ENCODE results near the gene YLPM1. TPM values are rescaled to one million over a fixed set of nuclear protein-coding genes. Genes with fewer than 3 reads are reported as not detected.

Gene YLPM1
- total and polyA plus RNA-seq, 8 donors = 11.9 to 114 (median 42.9) TPM

DNA sequence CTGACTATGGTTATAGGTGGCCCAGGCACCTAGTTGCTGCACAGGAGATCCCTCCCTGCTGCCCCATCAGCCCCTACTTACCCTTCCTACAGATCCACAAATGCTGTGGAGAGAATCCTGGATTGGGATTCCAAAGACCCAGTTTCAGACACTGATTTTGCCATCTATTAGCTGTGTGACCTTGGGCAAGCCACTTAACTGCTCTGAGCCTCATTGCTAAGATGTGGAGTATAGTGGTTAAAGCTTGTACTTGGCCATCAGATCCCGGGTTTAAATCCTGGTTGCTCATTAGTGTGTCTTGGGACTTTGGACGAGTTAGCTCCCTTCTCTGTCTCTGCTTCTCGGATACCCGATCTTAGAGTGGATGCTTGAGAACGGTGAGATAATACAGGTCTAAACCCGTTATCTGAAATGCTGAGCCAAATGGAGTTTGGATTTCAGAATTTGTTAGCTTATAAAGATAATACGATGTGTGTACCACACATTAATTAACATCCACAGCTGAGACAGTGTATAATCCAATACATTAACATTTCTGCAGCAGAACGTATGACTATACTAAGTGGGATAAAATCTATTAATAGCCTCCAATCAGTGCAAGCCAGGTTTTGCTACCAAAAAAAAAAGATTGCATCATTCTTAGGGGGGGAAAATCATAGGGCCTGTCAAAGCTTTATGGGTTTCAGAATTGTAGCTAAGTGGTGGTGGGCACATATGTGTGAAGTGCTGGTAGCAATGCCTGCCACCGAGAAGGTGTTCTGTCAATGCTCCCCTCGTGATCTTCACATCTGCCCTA lies 96.8 kb downstream of the YLPM1 start:
- no peak for DNase-seq
- TF ChIP-seq POLR2A (IDR thresholded peaks at IDR 0.05) (no peak), EP300 (IDR thresholded peaks at IDR 0.05) (no peak), POLR2AphosphoS5 (IDR thresholded peaks at IDR 0.05) (no peak)
- TF ChIP-seq, protein P1, sequence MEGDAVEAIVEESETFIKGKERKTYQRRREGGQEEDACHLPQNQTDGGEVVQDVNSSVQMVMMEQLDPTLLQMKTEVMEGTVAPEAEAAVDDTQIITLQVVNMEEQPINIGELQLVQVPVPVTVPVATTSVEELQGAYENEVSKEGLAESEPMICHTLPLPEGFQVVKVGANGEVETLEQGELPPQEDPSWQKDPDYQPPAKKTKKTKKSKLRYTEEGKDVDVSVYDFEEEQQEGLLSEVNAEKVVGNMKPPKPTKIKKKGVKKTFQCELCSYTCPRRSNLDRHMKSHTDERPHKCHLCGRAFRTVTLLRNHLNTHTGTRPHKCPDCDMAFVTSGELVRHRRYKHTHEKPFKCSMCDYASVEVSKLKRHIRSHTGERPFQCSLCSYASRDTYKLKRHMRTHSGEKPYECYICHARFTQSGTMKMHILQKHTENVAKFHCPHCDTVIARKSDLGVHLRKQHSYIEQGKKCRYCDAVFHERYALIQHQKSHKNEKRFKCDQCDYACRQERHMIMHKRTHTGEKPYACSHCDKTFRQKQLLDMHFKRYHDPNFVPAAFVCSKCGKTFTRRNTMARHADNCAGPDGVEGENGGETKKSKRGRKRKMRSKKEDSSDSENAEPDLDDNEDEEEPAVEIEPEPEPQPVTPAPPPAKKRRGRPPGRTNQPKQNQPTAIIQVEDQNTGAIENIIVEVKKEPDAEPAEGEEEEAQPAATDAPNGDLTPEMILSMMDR (IDR thresholded peaks at IDR 0.05) = no peak
- WGBS, 5 donors = 52 to 63% (median 57%) methylated on average over 10 of the region's 10 CpGs

DNA sequence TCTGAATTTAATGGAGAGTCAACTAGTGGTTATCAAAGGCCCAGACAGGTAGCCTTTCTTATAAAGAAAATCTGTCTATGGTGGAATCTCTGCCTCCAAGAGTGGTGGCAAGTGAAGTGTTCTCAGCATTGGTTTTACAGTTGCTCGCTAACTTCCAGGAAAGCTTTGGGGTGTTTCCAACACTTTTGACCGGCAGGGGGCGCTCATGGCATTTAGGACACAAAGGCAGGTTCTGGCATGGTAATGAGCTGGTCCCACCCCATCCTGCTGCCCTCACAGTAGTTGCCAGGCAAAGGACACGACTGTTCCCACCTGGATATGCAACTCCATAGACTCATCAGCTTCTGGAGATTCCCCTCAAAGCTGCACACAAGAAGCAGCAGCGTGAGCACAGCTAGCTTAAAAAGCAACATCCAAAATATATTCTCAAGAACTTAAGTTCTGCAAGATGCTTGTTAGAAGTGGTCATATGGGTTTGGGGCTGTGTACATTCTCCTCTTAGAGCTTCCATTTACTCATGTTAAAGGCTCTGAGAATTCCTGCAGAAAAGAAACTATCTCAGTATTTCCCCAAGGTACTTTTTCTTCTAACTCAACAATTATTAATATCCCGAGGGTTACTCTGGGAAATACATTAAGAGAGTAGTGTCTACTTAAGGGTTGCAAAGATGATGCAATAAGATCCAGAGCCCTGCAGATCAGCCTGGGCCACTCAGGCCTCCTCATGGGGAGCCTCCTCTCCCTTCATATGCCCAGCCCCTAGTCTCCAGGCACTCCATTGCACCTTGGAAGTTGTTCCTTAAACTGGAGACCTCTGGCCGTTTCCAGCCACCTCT lies 98.0 kb downstream of the YLPM1 start:
- Histone ChIP-seq H3K4me3 (no peak overlapping the region), H3K4me1 (peaks cover 0 to 12% (median 7%) of the 10 kb centered on the region in 4 donors), H3K9me3 (no peaks in the 10 kb centered on the region), H3K36me3 (no peaks in the 10 kb centered on the region), H3K27ac (no peak overlapping the region), H3K27me3 (peaks cover 0 to 7% (median 0%) of the 10 kb centered on the region in 3 donors)
- intact Hi-C loops (cut with DNase I; ENCODE audit: low total_unique reads) = loop anchor here (5.0 kb wide), 1 partner anchor 46 kb away; no protein-coding TSS in a partner anchor
- DNase-seq = peak; percentile 94 to 95
- WGBS, 5 donors = 26 to 31% (median 28%) methylated on average over 7 of the region's 7 CpGs
- TF ChIP-seq, protein P1 (IDR thresholded peaks at IDR 0.05) = peak in 6 of 7 experiments; percentile 48 to 90 (median 77)
- no peak for TF ChIP-seq EP300 (IDR thresholded peaks at IDR 0.05)
- peak in 1 of 3 donors; percentile 71 for TF ChIP-seq POLR2AphosphoS5 (IDR thresholded peaks at IDR 0.05)
- no peak for TF ChIP-seq POLR2A (IDR thresholded peaks at IDR 0.05)

More for the DNA sequence above, 96.8 kb downstream of the YLPM1 start:
- Histone ChIP-seq H3K4me3 (no peak overlapping the region), H3K27me3 (peaks cover 0 to 7% (median 0%) of the 10 kb centered on the region in 3 donors), H3K4me1 (peaks cover 0 to 16% (median 9%) of the 10 kb centered on the region in 4 donors), H3K36me3 (no peaks in the 10 kb centered on the region), H3K9me3 (no peaks in the 10 kb centered on the region), H3K27ac (no peak overlapping the region)
- intact Hi-C loops (cut with DNase I; ENCODE audit: low total_unique reads) = loop anchor here (5.0 kb wide), 1 partner anchor 47 kb away; no protein-coding TSS in a partner anchor

DNA sequence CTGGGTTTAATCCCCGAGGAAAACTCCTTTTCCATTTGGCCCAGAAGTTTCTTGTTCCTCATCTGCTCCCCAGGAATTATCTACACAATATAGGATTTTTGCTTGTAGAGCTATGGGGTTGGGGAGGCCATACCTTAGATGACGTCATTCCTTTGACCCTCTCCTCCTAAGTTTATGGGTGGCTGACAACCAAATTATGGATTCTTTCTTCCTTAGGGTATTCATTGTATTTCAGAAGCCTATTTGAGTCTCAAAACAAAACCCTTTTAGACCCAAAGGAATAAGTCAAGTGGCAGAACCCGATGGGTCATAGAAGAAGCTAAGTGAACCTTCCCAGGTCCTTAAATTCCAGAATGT lies 98.6 kb downstream of the YLPM1 start:
- H3K4me3 ChIP-seq = no peak overlapping the region
- H3K9me3 ChIP-seq = no peaks in the 10 kb centered on the region
- TF ChIP-seq, protein P1 (IDR thresholded peaks at IDR 0.05) = no peak
- TF ChIP-seq POLR2A (IDR thresholded peaks at IDR 0.05) = no peak
- no peak for TF ChIP-seq EP300 (IDR thresholded peaks at IDR 0.05)
- no peak for TF ChIP-seq POLR2AphosphoS5 (IDR thresholded peaks at IDR 0.05)
- no peaks in the 10 kb centered on the region for H3K36me3 ChIP-seq
- H3K27me3 ChIP-seq = peaks cover 0 to 7% (median 0%) of the 10 kb centered on the region in 3 donors
- no peak overlapping the region for H3K27ac ChIP-seq
- no peak for DNase-seq
- intact Hi-C loops (cut with DNase I; ENCODE audit: low total_unique reads) = loop anchor here (5.0 kb wide), 1 partner anchor 46 kb away; no protein-coding TSS in a partner anchor
- WGBS, 5 donors = 67 to 77% (median 74%) methylated on average over 3 of the region's 3 CpGs
- peaks cover 0 to 12% (median 7%) of the 10 kb centered on the region in 4 donors for H3K4me1 ChIP-seq

DNA sequence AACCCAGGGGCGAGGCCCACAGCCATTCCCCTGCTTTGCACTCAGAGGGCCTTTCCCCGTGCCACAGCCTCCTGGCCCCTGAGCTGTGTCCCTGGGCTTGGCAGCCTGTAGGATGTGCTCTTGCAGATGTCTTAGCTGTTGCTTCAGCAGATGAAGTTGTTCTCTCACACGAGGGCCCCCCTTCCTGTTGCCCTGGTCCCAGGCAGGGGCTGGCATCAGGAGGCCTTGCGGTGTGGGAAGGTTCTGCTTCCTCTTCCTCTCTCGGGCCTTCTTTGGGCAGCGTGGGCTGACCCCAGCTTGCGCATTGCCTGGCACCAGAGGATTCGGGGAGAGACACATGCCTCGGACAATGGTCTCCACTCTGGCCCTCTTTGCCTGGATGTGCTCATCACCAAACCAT lies 100.2 kb downstream of the YLPM1 start:
- Histone ChIP-seq H3K4me3 (no peak overlapping the region), H3K9me3 (no peaks in the 10 kb centered on the region), H3K27me3 (peaks cover 0 to 7% (median 0%) of the 10 kb centered on the region in 3 donors), H3K27ac (no peak overlapping the region), H3K36me3 (no peaks in the 10 kb centered on the region), H3K4me1 (peaks cover 0 to 16% (median 7%) of the 10 kb centered on the region in 4 donors)
- intact Hi-C loops (cut with DNase I; ENCODE audit: low total_unique reads) = loop anchor here (5.0 kb wide), 1 partner anchor 44 kb away; no protein-coding TSS in a partner anchor
- no peak for DNase-seq
- TF ChIP-seq EP300 (IDR thresholded peaks at IDR 0.05) (no peak), POLR2A (IDR thresholded peaks at IDR 0.05) (no peak), POLR2AphosphoS5 (IDR thresholded peaks at IDR 0.05) (no peak)
- TF ChIP-seq, protein P1 (IDR thresholded peaks at IDR 0.05) = no peak
- 74 to 84% (median 77%) methylated on average over 5 to 9 of the region's 9 CpGs for WGBS, 5 donors

Measured in stomach (tissue), 9 donors.